H9 (cell line): ENCODE measurements around the gene CHAF1B. TPM values are rescaled to one million over a fixed set of nuclear protein-coding genes. Genes with fewer than 3 reads are reported as not detected.
A peak's percentile ranks its signal among the peaks of the same experiment; 100 is the strongest.

ENCODE experiments used
- DNase-seq: peaks from one replicate; pipeline ENCODE4 v3.0.0-alpha.2; 2017
- H2AFZ ChIP-seq: one replicate; pipeline ENCODE4 v1.6.1; 2013; ENCODE audit warnings: mild to moderate bottlenecking, low read length, control low read depth, moderate library complexity
- H2AK5ac ChIP-seq: 2 replicates; pipeline ENCODE4 v1.6.1; 2013; ENCODE audit warnings: low read length, control low read depth, mixed read lengths; ENCODE audit not compliant: insufficient read length
- H2BK120ac ChIP-seq: one replicate; pipeline ENCODE4 v1.6.1; 2013; ENCODE audit warnings: low read depth, mild to moderate bottlenecking, low read length, control low read depth, inconsistent platforms; ENCODE audit not compliant: poor library complexity, severe bottlenecking
- H2BK12ac ChIP-seq: 2 replicates; pipeline ENCODE4 v1.6.1; 2013; ENCODE audit warnings: low read length, control low read depth, mixed read lengths, low read depth; ENCODE audit not compliant: insufficient read length
- H2BK15ac ChIP-seq: 2 replicates; pipeline ENCODE4 v1.6.1; 2013; ENCODE audit warnings: low read depth, low read length, control low read depth
- H2BK20ac ChIP-seq: one replicate; pipeline ENCODE4 v1.6.1; 2013; ENCODE audit warnings: low read depth, mild to moderate bottlenecking, low read length, control low read depth, inconsistent platforms; ENCODE audit not compliant: poor library complexity, severe bottlenecking
- H2BK5ac ChIP-seq: 2 replicates; pipeline ENCODE4 v1.6.1; 2013; ENCODE audit warnings: low read length, control low read depth, mixed read lengths; ENCODE audit not compliant: insufficient read length
- H3K14ac ChIP-seq: 2 replicates; pipeline ENCODE4 v1.6.1; 2013; ENCODE audit warnings: low read length, control low read depth; ENCODE audit not compliant: insufficient read depth
- H3K18ac ChIP-seq: 2 replicates; pipeline ENCODE4 v1.6.1; 2013; ENCODE audit warnings: low read depth, mild to moderate bottlenecking, mixed read lengths, low read length, control low read depth; ENCODE audit not compliant: insufficient read length
- H3K23ac ChIP-seq: 2 replicates; pipeline ENCODE4 v1.6.1; 2013; ENCODE audit warnings: low read length, control low read depth, mixed read lengths, low read depth; ENCODE audit not compliant: insufficient read length
- H3K23me2 ChIP-seq: 2 replicates; pipeline ENCODE4 v1.6.1; 2013; ENCODE audit warnings: low read depth, mild to moderate bottlenecking, mixed read lengths, low read length, control low read depth; ENCODE audit not compliant: insufficient read length, poor library complexity, severe bottlenecking
- H3K27ac ChIP-seq: 2 replicates; pipeline ENCODE4 v1.5.1; 2013; ENCODE audit warnings: low read length, control low read depth, mixed read lengths, low read depth; ENCODE audit not compliant: insufficient read length
- H3K27me3 ChIP-seq: 2 replicates; pipeline ENCODE4 v1.6.1; 2013; ENCODE audit warnings: low read length, control low read depth, inconsistent platforms; ENCODE audit not compliant: insufficient read depth
- H3K4ac ChIP-seq: 2 replicates; pipeline ENCODE4 v1.6.1; 2013; ENCODE audit warnings: low read depth, mild to moderate bottlenecking, control low read depth, inconsistent platforms, low read length, moderate library complexity
- H3K4me1 ChIP-seq: 2 replicates; pipeline ENCODE4 v1.6.1; 2013; ENCODE audit warnings: low read length, control low read depth, inconsistent platforms; ENCODE audit not compliant: insufficient read depth
- H3K4me2 ChIP-seq: 2 replicates; pipeline ENCODE4 v1.6.1; 2013; ENCODE audit warnings: low read length, control low read depth, mixed read lengths; ENCODE audit not compliant: insufficient read length, insufficient read depth
- H3K56ac ChIP-seq: 2 replicates; pipeline ENCODE4 v1.6.1; 2013; ENCODE audit warnings: low read depth, mild to moderate bottlenecking, mixed read lengths, low read length, control low read depth; ENCODE audit not compliant: insufficient read length
- H3K79me1 ChIP-seq: 2 replicates; pipeline ENCODE4 v1.6.1; 2013; ENCODE audit warnings: low read depth, mild to moderate bottlenecking, moderate library complexity, low read length, control low read depth, inconsistent platforms; ENCODE audit not compliant: insufficient read depth, poor library complexity, severe bottlenecking
- H3K79me2 ChIP-seq: 2 replicates; pipeline ENCODE4 v1.6.1; 2013; ENCODE audit warnings: low read length, control low read depth, inconsistent platforms; ENCODE audit not compliant: insufficient read depth
- H3K9ac ChIP-seq: 2 replicates; pipeline ENCODE4 v1.6.1; 2013; ENCODE audit warnings: low read length, control low read depth, mixed read lengths; ENCODE audit not compliant: insufficient read length; ENCODE audit errors: extremely low read depth
- H3K9me3 ChIP-seq: one replicate; pipeline ENCODE4 v1.6.1; 2013; ENCODE audit warnings: low read depth, low read length, inconsistent platforms; ENCODE audit not compliant: control insufficient read depth
- H3T11ph ChIP-seq: one replicate; pipeline ENCODE4 v1.6.1; 2013; ENCODE audit warnings: mild to moderate bottlenecking, low read length, control low read depth, inconsistent platforms
- H4K20me1 ChIP-seq: one replicate; pipeline ENCODE4 v1.6.1; 2013; ENCODE audit not compliant: control insufficient read depth, insufficient read length, insufficient read depth
- H4K5ac ChIP-seq: 2 replicates; pipeline ENCODE4 v1.6.1; 2013; ENCODE audit warnings: low read depth, mild to moderate bottlenecking, mixed read lengths, low read length, control low read depth; ENCODE audit not compliant: insufficient read length
- H4K8ac ChIP-seq: replicated peaks from 2 replicates; pipeline ENCODE4 v1.6.1; 2013; ENCODE audit warnings: low read length, control low read depth, mixed read lengths, low read depth; ENCODE audit not compliant: insufficient read length
- H4K91ac ChIP-seq: 2 replicates; pipeline ENCODE4 v1.6.1; 2013; ENCODE audit warnings: low read depth, mild to moderate bottlenecking, moderate library complexity, mixed read lengths, low read length, control low read depth; ENCODE audit not compliant: insufficient read length
- H3K27ac Mint-ChIP-seq, 3 experiments: 2 replicates in 2 of 3; 3 replicates in 1 of 3; pipeline ENCODE4 v1.8.0; 2020 to 2021; ENCODE audit warnings: mixed read lengths in 3 of 3, mild to moderate bottlenecking in 1 of 3, moderate library complexity in 1 of 3
- H3K27me3 Mint-ChIP-seq: 2 replicates; pipeline ENCODE4 v1.8.0; 2021; ENCODE audit warnings: low read depth, mild to moderate bottlenecking, moderate library complexity, mixed read lengths
- H3K36me3 Mint-ChIP-seq, 3 experiments: 2 replicates in 2 of 3; 3 replicates in 1 of 3; pipeline ENCODE4 v1.8.0; 2020 to 2021; ENCODE audit warnings: low read depth in 3 of 3, mixed read lengths in 3 of 3; ENCODE audit not compliant: insufficient read depth in 1 of 3
- H3K4me1 Mint-ChIP-seq, 2 experiments: 2 replicates each; pipeline ENCODE4 v1.8.0; 2020; ENCODE audit warnings: mixed read lengths in 2 of 2
- H3K4me3 Mint-ChIP-seq, 2 experiments: 2 replicates in 1 of 2; 3 replicates in 1 of 2; pipeline ENCODE4 v1.8.0; 2020 to 2021; ENCODE audit warnings: mild to moderate bottlenecking in 2 of 2, mixed read lengths in 2 of 2, moderate library complexity in 1 of 2
- H3K9me3 Mint-ChIP-seq, 2 experiments: 2 replicates in 1 of 2; 3 replicates in 1 of 2; pipeline ENCODE4 v1.8.0; 2020; ENCODE audit warnings: mild to moderate bottlenecking in 2 of 2, mixed read lengths in 2 of 2, moderate library complexity in 1 of 2
- WGBS: extraction: QIAGEN DNeasy Blood & Tissue Kit; methylation state at CpG from one replicate; pipeline ENCODE4 v1.1.7; 2013; ENCODE audit warnings: missing lambda C conversion rate, low lambda C conversion rate, mixed read lengths; ENCODE audit not compliant: insufficient read length; ENCODE audit errors: extremely low coverage; 5-methylcytosine and 5-hydroxymethylcytosine counted together
- total RNA-seq: library from RNA; stranded (reverse); gene quantifications from 2 replicates; pipeline ENCODE4 v1.2.1, GENCODE V29; 2021
- TF ChIP-seq, protein P1 (sequence below): fragments of 200-600 bp; sonication (generic); conservative IDR thresholded peaks from 3 replicates; pipeline ENCODE4 v1.8.0; 2021; ENCODE audit warnings: antibody characterized with exemption, mild to moderate bottlenecking

The CHAF1B gene
- total RNA-seq, 1 experiment from 2014 or later: 19.3 TPM

DNA sequence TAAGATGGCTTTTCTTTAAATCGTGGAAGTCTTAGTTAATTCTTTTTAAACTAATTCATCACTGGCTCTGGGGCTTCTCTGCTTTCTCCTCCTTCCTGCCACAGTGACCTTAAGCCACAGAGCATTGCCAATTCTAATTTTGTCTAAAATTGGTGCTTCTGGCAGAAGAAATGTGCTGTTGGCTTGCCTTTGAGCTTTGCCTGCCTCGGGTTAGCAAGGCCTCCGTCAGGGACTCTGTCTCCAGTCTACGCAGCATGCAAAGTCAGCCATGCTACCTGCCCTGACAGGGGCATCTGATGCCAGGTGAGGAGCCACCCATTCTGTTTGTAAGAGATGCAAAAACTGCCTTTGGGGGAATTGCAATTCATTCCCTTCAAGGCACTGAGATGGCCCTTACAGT is 69.5 kb downstream of the CHAF1B start:
- Histone ChIP-seq H2AK5ac (no peak overlapping the region), H2AFZ (no peak overlapping the region), H3K18ac (no peak overlapping the region), H3K56ac (no peak overlapping the region), H3K4me2 (no peak overlapping the region), H4K91ac (no peak overlapping the region), H3K4ac (no peak overlapping the region), H3K23me2 (no peaks in the 10 kb centered on the region), H4K8ac (no peak overlapping the region), H2BK120ac (no peak overlapping the region), H3K9me3 (no peaks in the 10 kb centered on the region), H2BK5ac (no peak overlapping the region), H3K79me2 (no peaks in the 10 kb centered on the region), H4K5ac (no peak overlapping the region), H2BK12ac (no peak overlapping the region), H3K14ac (no peak overlapping the region), H4K20me1 (no peaks in the 10 kb centered on the region), H3T11ph (no peak overlapping the region), H3K79me1 (no peaks in the 10 kb centered on the region), H3K27ac (no peak overlapping the region), H2BK20ac (no peak overlapping the region), H3K4me1 (peaks cover 8% of the 10 kb centered on the region; the same call in 1 of the 2 replicates), H2BK15ac (no peak overlapping the region), H3K23ac (no peak overlapping the region), H3K27me3 (no peaks in the 10 kb centered on the region), H3K9ac (no peak overlapping the region)
- Mint-ChIP-seq H3K4me3 (no peak overlapping the region), H3K27me3 (no peaks in the 10 kb centered on the region; the same call in 1 of the 2 replicates), H3K36me3 (no peaks in the 10 kb centered on the region; a peak in 1 of 7 replicates), H3K27ac (peak overlapping the region in 2 of 3 experiments; percentile 76 to 77; a peak in 5 of 7 replicates), H3K4me1 (peaks cover 19 to 24% of the 10 kb centered on the region in 2 experiments), H3K9me3 (no peaks in the 10 kb centered on the region)
- WGBS: no CpG with 5 or more reads among the region's 4 CpGs
- TF ChIP-seq, protein P1, sequence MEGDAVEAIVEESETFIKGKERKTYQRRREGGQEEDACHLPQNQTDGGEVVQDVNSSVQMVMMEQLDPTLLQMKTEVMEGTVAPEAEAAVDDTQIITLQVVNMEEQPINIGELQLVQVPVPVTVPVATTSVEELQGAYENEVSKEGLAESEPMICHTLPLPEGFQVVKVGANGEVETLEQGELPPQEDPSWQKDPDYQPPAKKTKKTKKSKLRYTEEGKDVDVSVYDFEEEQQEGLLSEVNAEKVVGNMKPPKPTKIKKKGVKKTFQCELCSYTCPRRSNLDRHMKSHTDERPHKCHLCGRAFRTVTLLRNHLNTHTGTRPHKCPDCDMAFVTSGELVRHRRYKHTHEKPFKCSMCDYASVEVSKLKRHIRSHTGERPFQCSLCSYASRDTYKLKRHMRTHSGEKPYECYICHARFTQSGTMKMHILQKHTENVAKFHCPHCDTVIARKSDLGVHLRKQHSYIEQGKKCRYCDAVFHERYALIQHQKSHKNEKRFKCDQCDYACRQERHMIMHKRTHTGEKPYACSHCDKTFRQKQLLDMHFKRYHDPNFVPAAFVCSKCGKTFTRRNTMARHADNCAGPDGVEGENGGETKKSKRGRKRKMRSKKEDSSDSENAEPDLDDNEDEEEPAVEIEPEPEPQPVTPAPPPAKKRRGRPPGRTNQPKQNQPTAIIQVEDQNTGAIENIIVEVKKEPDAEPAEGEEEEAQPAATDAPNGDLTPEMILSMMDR: no peak
- no peak for DNase-seq
